Fibroblast of skin of left biceps (primary cell): ENCODE measurements around the gene GATA3.

Source experiments
- DNase-seq, 2 experiments: peaks; one replicate each; pipeline ENCODE4 v3.0.0-alpha.2; 2013; ENCODE audit warnings: low read depth in 2 of 2

GATA3 gene

GRCh38 chr10:8064436-8064835 lies 9.9 kb downstream of the GATA3 start:
- DNase-seq, result no peak

- DNase-seq, result no peak
Measured at GRCh38 chr10:8065651-8066050, 11.2 kb downstream of the GATA3 start.

GRCh38 chr10:8066124-8066523 lies 11.6 kb downstream of the GATA3 start:
- DNase-seq, result no peak

- no peak for DNase-seq
Measured at GRCh38 chr10:8066797-8067196, 12.3 kb downstream of the GATA3 start.

GRCh38 chr10:8069108-8069507 lies 14.6 kb downstream of the GATA3 start:
- DNase-seq, result no peak

- DNase-seq, result peak; percentile 39 to 44
Measured at GRCh38 chr10:8069627-8070026, 15.1 kb downstream of the GATA3 start.

GRCh38 chr10:8070440-8070839 lies 16.0 kb downstream of the GATA3 start:
- DNase-seq, result no peak

- no peak for DNase-seq
Measured at GRCh38 chr10:8071006-8071405, 16.5 kb downstream of the GATA3 start.

GRCh38 chr10:8071666-8072065 lies 17.2 kb downstream of the GATA3 start:
- DNase-seq, result no peak

- no peak for DNase-seq
Measured at GRCh38 chr10:8072211-8072610, 17.7 kb downstream of the GATA3 start.

GRCh38 chr10:8073691-8074416 lies 19.4 kb downstream of the GATA3 start:
- DNase-seq, result no peak

GRCh38 chr10:8074881-8075280 lies 20.4 kb downstream of the GATA3 start:
- DNase-seq, result no peak

- DNase-seq, result no peak
Measured at GRCh38 chr10:8075282-8076260, 21.1 kb downstream of the GATA3 start.

- no peak for DNase-seq
Measured at GRCh38 chr10:8076933-8077332, 22.4 kb downstream of the GATA3 start.

GRCh38 chr10:8078027-8078426 lies 23.5 kb downstream of the GATA3 start:
- no peak for DNase-seq

GRCh38 chr10:8079126-8079525 lies 24.6 kb downstream of the GATA3 start:
- no peak for DNase-seq

GRCh38 chr10:8084799-8085198 lies 30.3 kb downstream of the GATA3 start:
- DNase-seq, result no peak

- no peak for DNase-seq
Measured at GRCh38 chr10:8085251-8085650, 30.8 kb downstream of the GATA3 start.

GRCh38 chr10:8086315-8086714 lies 31.8 kb downstream of the GATA3 start:
- DNase-seq, result no peak

- no peak for DNase-seq
Measured at GRCh38 chr10:8088504-8088903, 34.0 kb downstream of the GATA3 start.

GRCh38 chr10:8092428-8092827 lies 37.9 kb downstream of the GATA3 start:
- DNase-seq, result no peak

GRCh38 chr10:8095959-8096358 lies 41.5 kb downstream of the GATA3 start:
- no peak for DNase-seq

- DNase-seq, result no peak
Measured at GRCh38 chr10:8096931-8097330, 42.4 kb downstream of the GATA3 start.
